Measurements from ENCODE around the gene CLMN.
A peak's percentile ranks its signal among the peaks of the same experiment; 100 is the strongest.

The CLMN gene

DNA sequence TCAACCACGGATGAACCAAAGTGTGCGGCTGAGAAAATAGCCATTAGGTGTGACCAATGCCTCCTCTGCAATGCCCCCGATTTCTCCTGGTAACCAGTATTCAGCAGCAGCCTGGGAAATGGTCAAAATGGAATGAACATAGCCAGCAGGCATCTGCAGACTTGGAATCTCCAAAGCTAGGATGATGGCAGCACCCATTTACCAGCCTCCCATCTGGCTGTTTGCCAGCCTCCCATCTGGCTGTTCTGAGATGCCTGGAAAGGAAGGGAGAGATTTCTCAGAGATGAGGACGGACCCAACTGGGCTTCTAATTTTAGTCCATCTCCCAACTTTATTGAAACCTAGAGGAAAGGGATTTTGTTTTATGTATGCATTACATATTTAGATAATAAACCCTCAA lies 16.2 kb downstream of the CLMN start:
- peak; percentile 78 for DNase-seq (ENCODE audit: low spot score)

DNA sequence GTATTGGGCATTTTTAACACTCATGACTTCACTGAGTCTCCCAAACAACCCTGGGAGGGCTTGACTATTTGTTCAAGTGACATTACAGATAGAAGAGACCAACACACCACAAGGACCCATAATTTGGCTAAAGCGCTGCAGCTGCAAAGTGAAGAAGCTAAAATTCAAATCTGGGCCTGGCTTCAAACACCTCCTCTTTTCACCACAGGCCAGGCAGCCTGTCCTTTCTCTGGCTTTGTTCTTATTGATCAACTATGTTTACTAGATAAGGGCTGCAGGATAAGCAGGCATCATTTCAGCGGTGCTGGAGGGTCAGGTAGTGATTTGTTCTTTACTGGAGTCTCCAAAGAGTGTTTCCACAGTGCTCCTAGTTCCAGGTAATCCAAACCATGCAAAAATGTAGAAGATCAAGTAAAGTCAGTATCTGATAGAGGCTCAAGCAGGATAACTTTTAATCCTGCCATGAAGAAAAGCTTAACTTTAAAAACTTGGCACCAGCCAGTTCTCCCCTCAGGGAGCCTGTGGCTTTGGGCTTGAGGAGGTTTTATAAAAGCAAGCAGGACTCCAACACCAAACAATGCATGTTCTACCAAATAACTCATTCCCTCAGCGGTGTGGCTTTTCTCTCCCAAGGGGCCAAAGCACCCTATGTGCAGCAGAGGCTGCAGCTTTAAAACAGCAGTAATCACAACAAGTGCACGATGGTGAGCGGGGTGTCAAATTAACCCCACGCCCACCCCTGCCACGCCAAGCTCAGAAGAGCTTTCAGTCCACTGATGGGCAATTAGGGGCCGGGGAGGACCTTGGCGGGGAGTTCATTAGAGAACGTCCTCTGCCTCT lies 16.8 kb downstream of the CLMN start:
- DNase-seq (ENCODE audit: low spot score), result no peak

DNA sequence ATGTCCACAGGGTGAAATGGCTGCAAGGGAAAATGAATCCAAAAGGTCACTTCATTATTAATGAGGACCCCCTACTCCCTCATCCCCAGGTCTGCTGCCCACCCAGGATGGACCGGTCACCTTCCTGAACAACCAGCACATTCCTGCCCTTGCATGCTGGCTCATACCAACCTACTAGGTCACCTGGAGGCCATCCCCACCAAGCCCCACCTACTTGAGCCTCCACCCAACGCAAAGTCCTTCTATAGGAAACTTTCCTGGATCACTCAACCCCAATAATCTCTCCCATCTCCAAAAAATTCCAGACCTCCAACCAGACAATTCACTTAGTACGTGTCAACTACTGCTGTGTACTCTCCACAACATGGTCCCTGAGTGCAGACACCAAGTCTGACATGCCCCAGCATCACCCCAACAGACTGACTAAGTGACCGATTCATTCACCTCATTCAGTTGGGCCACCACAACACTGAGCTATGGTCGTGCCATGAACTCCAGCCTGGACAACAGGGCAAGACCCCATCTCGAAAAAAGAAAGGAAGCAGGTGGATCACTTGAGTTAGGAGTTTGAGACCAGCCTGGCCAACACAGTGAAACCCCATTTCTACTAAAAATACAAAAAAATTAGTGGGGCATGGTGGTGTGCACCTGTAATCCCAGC lies 18.1 kb downstream of the CLMN start:
- no peak for DNase-seq (ENCODE audit: low spot score)

DNA sequence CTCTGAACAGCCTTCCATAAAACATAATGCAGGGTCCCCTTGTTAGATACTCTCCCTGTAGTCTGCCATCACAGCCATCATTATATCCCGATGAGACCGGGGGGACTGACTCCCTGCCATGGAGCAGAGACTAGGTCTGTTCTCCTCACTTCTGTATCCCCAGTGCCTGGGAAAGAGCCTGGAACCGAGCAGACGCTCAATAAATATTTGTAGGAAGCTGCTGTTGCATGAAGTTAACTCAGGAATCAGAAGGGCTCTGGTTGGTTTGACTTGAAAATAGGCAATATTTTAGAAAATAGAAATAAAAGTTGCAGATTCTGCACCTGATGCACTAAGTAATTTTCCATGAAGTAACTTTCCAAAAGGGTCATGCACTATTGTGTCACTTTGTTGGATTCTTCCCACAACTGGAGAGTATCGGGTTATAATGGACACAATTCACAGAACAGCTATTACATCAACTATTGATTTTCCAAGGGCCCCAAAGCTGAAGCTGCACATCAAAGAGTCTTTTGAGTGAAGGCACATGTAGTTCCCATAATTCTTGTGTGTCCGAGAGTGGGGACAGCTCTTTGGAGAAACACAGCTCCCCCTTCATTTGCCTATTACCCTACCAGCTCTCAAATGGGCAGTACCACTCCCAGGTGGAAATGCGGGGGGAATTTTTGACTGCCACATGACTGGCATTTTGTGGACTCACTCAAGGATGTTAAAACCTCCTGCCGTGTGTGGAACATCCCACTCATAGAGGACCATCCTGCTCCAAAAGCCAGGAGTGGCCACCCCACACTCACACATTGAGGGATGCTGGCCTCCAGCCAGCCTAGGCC lies 18.8 kb downstream of the CLMN start:
- DNase-seq (ENCODE audit: low spot score), result peak; percentile 93

DNA sequence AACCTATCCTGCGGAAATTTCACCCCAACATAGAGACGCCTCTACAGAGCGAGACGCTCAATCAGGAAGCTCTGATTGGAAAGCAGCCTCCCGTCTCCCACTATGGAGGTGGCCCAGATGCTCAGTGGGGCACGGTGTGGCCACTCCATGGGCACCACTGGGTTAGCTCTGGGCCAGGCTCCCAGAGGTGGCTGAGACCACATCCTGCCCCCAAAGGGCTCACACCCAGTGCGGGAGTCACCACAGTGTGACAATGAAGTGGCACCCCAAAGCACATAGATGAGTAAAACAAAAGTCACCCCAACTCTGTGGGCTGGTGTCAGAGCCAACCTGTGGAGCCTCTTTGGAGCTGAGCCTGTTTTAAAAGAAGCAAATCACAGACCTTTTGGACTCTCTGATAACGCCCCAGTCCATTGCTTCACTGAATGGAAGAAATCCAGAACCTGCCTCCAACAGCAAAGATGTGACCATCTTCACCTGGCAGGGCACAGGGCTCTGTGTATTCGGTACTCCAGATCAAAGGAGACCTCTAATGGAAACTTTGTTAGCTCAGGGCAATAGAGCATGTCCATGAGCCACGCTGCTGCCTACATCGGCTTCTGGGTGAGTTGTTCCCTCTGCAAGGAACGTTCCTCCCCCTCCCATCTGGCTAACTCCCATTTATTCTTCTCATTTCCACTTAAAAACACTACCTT lies 19.6 kb downstream of the CLMN start:
- DNase-seq (ENCODE audit: low spot score), result peak; percentile 69

DNA sequence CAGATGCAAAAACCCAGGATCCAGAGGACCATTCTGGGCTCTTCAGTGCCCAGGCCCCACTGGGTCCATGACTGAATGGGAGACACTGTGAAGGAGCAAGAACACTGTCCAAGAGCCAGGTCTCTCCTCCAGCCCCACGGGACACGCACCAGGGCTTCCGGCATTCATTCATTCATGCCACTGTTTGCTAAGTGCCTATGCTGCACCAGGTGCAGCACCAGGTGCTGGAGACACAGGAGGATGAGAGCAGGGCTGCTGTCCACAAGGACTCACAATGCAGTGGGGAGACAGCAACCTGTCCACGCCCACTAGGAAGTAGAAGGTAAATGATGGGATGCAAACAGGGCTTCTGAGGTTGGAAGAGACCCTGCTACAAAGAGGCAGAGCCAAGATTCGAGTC lies 20.4 kb downstream of the CLMN start:
- no peak for DNase-seq (ENCODE audit: low spot score)

DNA sequence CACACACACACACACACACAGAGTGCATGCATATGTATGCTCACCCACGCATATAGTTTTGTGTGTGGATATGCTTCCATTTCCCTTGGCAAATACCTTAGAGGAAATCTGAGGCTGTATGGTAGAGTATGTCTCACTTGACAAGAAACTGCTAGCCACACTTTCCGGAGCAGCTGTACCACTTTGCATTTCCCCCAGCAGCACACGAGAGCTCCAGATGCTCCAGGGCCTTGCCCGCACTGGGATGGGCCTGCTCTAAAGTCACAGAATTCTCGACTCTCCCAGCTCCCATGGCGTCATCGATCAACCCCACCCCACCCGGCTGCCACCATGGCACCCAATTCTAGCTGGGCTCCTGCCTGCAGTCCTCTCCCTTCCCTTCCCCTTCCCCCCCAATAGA lies 21.9 kb downstream of the CLMN start:
- no peak for DNase-seq (ENCODE audit: low spot score)

DNA sequence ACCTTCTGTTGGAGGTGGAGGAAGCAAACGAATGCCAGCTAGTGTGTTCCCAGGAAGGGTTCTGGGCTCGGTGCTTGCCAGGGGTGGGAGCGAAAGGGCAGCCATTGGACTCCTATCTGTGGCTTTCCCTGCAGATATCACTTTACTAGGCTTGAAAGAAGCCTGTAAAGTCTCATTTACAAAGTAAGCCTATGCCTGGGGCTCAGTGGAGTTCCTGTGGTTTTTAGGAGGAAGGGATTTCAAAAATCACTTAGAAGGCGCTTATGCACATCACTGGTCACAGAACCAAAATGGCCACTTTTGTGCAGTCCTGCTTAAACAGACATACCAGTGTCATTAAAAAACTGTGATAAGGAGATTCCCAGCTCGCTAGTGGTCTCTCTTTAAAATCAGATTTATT lies 22.7 kb downstream of the CLMN start:
- no peak for DNase-seq (ENCODE audit: low spot score)

DNA sequence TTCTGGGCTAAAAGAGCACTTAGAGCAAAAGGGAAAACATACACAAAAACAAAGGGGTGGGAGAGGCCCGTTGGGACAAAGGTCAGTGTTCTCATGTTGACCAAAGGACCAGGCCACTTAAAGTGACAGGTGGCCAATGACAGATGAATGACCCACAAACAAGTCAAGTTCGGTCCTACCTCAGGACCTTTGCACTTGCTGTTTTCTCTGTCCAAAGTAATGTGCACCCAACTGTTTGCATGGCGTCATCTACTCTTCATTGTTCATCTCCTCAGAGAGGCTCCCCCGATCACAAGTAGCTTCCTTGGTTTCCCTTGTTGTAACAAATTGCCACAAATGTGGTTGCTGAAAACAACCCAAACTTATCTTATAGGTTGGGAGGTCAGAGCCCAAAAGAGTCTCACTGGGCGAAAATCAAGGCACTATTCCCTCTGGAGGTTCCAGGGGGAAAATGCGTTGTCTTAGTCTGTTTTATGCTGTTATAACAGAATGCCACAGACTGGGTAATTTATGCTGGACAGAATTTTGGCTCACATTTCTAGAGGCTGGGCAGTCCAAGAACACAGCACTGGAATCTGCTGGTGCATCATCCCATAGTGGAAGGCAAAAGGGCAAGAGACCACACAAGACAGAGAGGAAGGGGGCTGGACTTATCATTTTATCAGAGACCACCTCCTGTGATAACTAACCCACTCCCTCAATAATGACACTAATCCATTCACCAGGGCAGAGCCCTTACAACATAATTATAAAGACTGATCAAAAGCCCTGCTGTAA lies 23.9 kb downstream of the CLMN start:
- DNase-seq (ENCODE audit: low spot score), result no peak

DNA sequence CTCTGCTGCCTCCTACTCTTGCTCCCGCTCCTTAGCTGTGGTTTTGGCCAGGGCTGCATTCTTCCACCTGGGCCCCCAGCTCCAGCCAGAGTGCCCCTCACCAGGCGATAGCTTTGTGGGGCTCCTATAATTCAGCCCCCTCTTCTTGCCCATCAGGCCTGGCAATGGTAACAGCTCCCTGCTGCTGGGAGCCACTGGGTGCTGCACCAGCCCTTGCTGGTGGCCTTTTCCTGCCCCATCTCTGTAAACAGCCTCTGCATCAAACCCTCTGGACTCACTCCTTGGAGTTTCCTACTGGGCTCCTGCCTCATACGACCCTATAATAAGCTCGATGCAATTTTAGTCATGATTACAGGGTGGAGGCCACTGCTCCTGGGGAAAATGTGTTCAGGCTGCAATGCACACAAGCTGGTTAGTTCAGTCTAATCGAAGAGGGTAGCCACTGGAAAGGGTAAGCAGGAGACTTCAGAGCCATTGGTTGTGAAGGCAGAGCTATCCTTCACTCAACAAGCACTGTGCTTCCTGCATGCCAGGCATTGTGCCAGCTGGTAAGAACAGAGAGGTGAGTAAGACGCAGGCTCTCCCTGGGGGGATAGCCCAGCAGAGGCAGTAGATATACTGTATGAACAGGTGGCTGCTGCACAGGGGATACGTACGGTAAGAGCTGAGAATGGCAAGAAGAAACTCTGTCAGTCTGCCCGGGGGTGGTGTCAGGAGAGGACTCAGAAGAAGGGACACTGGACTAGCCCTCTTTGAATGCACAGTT lies 24.7 kb downstream of the CLMN start:
- DNase-seq (ENCODE audit: low spot score), result no peak

DNA sequence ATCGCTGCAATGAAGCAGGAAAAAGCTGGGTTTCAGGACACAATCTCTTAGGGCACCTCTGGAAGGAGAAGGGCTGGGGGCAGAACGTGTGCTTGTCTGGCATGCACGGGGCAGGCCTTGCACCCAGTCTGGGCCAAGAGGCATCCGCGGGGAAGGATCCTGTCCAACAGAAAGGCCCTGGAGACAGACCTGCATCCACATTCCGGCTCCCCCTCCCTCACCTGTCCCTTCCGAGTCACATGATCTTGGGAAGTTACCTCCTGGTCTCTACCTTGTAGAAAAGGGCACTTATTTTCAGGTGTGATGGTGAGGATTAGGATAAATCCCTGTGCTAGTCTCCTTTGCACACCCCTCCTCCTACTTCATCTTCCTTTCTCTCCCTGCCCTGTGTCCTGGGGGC lies 25.4 kb downstream of the CLMN start:
- no peak for DNase-seq (ENCODE audit: low spot score)

DNA sequence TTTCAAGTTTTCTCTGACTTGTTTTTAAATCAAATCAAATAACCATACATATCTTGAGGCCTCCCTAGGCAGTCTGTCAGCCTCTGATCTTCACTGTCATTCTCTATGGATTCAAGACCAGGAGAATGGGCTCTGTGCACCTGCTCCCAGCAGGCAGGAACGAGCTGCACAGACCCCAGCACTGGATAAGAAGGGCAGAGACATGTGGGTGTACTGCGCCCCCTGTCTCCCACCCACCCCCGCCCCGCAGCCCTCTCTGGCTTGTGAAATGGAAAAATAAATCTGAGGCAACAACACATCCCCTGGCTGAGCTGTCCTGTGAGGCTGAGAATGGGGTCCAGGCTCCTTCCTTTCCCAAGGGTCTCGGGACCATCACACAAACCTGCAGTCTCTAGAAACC lies 26.3 kb downstream of the CLMN start:
- DNase-seq (ENCODE audit: low spot score), result no peak

DNA sequence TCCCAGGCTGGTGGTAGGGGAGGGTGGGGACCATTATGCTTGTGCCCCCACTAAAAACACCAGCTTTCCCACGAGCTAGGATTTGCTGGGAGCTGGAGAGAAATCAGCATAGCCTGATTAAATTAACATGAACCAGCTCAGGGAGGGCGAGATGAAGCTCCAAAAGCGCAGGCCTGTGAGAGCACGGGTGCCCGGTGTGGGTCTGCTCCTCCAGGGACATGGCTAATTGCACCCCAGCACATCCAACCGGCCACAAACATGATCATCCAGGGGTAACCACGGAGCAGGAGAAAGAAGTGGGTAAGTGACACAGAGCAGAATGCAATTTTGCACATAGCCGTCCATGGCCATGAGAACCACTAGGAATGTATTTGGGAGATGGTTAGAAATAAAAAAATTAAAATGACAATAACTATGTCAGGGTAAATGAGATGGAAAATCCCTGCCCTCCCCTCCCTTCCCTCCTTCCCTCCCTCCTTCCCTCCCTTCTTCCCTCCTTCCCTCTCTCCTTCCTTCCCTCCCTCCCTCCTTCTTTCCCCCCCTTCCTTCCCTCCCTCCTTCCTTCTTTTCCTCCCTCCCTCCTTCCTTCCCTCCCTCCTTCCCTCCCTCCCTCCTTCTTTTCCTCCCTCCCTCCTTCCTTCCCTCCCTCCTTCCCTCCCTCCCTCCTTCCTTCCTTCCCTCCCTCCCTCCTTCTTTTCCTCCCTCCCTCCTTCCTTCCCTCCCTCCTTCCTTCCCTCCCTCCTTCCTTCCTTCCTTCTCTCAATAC lies 26.9 kb downstream of the CLMN start:
- no peak for DNase-seq (ENCODE audit: low spot score)

DNA sequence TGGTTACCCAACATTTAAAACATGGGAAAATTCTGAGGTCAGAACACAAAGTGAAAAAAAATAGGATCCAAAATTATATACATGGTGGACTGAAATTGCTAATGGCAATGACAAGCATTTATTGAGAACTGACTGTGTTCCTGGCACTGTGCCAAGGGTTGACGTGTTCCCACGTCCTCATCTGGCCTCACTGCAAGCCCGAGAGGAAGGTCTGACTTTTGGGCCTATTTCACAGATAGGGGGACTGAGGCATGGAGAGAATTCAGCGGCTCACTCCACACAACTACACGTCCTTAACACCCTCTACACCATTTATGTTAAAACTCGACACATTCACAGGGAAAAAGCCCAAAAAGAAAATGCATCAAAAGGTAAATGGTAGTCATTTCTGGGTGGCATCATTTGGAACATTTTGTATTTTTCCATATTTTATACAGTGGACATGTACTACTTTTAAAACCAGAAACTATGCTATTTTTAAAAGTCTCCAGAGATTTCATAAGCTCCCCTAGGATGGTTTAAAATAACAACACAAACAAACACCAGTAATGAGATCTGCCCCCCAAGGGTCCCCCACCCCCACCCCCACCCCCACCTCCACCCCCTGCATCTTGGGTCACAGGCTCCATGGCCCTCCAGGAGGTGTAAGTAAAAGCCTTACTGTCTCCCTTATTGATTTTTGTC lies 27.7 kb downstream of the CLMN start:
- peak; percentile 83 for DNase-seq (ENCODE audit: low spot score)

DNA sequence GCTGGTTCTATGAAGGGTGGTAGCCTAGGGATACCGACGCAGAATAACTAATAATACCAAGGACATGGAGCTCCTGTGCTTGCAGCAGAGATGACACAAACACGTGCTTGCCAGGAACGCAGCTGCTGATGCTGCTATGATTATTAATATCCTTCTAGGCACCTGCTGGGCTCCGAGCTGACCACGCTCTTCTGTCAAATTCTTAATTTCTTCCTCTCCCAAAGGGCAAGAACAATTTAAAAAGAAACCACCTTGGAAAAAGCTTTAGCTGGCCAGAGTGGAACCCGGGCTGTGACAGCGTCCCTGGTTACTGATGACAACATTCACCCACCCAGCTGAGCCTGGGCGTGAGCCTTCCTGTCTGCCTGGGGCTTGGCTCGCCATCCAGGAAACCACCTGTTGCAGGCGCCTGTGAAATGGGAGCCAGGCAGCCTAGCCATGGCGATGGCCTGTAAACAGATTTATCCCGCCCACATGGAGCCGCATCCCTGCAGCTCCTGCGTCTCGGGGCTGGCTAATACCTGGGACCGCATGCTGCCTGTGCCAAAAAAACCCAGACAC lies 28.8 kb downstream of the CLMN start:
- no peak for DNase-seq (ENCODE audit: low spot score)

DNA sequence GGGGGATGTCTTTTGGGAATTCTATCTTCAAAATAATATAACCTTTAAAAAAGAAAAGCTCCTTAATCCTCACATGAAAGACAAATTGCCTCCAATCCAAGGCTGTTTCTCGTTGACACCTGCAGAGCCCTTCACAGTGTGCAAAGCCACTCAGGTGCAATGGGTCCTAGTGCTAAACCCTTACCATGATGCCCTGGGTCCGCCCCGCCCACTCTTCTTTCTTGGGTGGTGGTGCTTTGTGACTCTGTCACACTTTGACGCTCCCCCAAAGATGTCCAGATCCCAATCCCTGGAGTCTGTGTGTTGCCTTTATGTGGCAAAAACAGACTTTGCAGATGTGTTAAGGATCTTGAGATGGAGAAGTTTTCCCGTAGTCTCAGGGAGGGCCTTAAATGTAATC lies 29.7 kb downstream of the CLMN start:
- DNase-seq (ENCODE audit: low spot score), result no peak

DNA sequence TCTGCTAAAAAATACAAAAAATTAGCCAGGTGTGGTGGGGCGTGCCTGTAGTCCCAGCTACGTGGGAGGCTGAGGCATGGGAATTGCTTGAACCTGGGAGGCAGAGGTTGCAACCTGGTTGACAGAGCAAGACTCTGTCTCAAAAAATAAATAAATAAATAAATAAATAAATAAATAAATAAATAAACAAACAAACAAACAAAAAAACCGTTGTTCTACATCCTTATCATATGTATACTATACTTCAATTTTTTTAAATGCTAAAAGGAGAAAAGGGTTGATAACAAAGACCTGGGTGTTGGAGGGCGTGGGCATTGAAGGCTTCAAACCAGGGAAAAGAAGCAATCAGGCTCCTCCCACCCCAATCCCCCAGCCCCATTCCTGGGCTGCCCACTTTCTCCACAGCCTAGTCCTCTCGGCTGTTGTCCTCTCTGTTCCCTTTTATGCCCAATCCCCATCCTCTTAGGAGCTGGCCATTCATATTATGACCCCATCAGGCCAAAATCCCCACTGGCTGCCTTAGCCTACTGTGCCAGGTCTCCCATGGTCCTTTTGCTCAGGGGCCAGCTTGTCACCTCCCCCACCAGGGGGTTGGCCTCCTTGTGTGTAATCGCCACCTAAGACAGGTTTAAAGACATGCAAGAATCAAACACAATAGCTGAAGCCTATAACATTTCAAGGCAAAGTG lies 30.2 kb downstream of the CLMN start:
- no peak for DNase-seq (ENCODE audit: low spot score)

DNA sequence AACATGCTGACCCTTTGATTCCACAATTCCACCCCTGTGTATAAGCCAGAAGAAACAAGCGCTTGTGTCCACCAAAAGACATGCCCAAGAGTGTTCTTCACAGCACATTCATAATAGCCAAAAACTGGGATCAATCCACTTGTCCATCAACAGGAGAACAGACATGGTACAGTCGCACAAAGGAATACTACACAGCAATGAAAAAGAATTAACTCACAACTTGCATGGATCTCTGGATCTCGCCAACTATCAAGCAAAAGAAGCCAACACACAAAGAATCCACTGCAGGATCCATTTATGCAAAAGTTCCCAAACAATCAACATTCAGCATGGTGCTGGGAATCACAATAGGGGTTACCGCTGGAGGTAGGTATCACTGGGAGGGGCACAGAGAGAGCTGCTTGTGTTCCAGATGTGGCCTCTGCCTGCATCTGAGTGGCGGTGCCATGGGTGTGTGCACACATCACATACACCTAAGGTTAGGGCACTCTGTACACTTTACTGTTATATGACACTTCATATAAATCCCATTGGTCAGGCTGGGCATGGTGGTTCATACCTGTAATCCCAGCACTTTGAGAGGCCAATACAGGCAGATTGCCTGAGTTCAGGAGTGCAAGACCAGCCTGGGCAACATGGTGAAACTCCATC lies 30.9 kb downstream of the CLMN start:
- no peak for DNase-seq (ENCODE audit: low spot score)
